ENCODE data around the gene NFATC2. TPM values are rescaled to one million over a fixed set of nuclear protein-coding genes. Genes with fewer than 3 reads are reported as not detected.

Gene NFATC2
- total and polyA plus RNA-seq, 2 of the 4 experiments (the other 2 are of a cell fraction): 0.18 to 0.38 TPM

- no peak for TF ChIP-seq CTCF (conservative IDR thresholded peaks at IDR 0.05; ENCODE audit: low read depth, low read length)
These were observed 119.8 kb downstream of the NFATC2 start (continued) for GRCh38 chr20:51422514-51423289.

GRCh38 chr20:51420805-51421204 is 121.7 kb downstream of the NFATC2 start:
- POLR2A ChIA-PET (ENCODE audit: unreplicated experiment): no interaction called here
- Histone ChIP-seq H2BK20ac (ENCODE audit: low read depth, low read length) (no peak overlapping the region), H4K5ac (ENCODE audit: low read depth, low read length) (no peak overlapping the region), H3K36me3 (ENCODE audit: control insufficient read depth, insufficient read depth, low read length) (no peaks in the 10 kb centered on the region), H3K4ac (ENCODE audit: low read depth, low read length) (no peak overlapping the region), H3K23ac (ENCODE audit: low read depth, low read length) (no peak overlapping the region), H2AK5ac (ENCODE audit: low read depth, low read length) (no peak overlapping the region), H3K14ac (replicated peaks; ENCODE audit: low read depth, low read length) (no peak overlapping the region), H3K9me1 (ENCODE audit: insufficient read depth, low read length) (no peaks in the 10 kb centered on the region), H3K4me1 (ENCODE audit: control insufficient read depth, insufficient read depth, low read length) (peaks cover 2% of the 10 kb centered on the region; the same call in 1 of the 2 replicates), H3K4me2 (ENCODE audit: low read depth, low read length) (no peak overlapping the region), H2AFZ (replicated peaks; ENCODE audit: low read length, poor library complexity) (no peak overlapping the region), H3K9me3 (ENCODE audit: control insufficient read depth, insufficient read depth, low read length) (no peaks in the 10 kb centered on the region), H3K9ac (ENCODE audit: low read depth, low read length) (no peak overlapping the region), H3K56ac (ENCODE audit: extremely low read depth, insufficient read depth, low read length) (no peak overlapping the region), H4K8ac (ENCODE audit: low read depth in 2 of 2, low read length in 2 of 2) (no peak overlapping the region), H3K27ac (ENCODE audit: insufficient read depth, low read length) (no peak overlapping the region), H4K91ac (ENCODE audit: insufficient read depth, low read depth, low read length) (no peak overlapping the region), H4K20me1 (ENCODE audit: insufficient read depth, low read length) (no peaks in the 10 kb centered on the region), H2AK9ac (replicated peaks; ENCODE audit: low read depth, low read length, poor library complexity) (no peak overlapping the region), H2BK15ac (ENCODE audit: low read depth, low read length) (no peak overlapping the region), H3K4me3 (ENCODE audit: insufficient read depth, low read depth, low read length) (no peak overlapping the region), H2BK5ac (ENCODE audit: low read depth, low read length, poor library complexity, severe bottlenecking) (no peak overlapping the region), H3K79me1 (ENCODE audit: low read depth in 1 of 2, low read length in 2 of 2) (no peaks in the 10 kb centered on the region), H3K27me3 (ENCODE audit: control insufficient read depth, insufficient read depth, low read length) (no peaks in the 10 kb centered on the region; the same call in 1 of the 2 replicates), H3K18ac (ENCODE audit: low read depth, low read length) (no peak overlapping the region), H2BK120ac (ENCODE audit: low read depth, low read length) (no peak overlapping the region)
- TF ChIP-seq SMC3 (IDR thresholded peaks at IDR 0.05; ENCODE audit: low read depth, low read length): no peak
- TF ChIP-seq NFE2L2 (IDR thresholded peaks at IDR 0.05; ENCODE audit: low read depth, low read length): no peak
- no peak for TF ChIP-seq POLR2A (IDR thresholded peaks at IDR 0.05; ENCODE audit: low read depth, low read length)
- TF ChIP-seq RCOR1 (IDR thresholded peaks at IDR 0.05; ENCODE audit: insufficient replicate concordance, low read length): no peak
- TF ChIP-seq BHLHE40 (IDR thresholded peaks at IDR 0.05; ENCODE audit: low read depth, low read length): no peak
- no peak for TF ChIP-seq USF2 (IDR thresholded peaks at IDR 0.05; ENCODE audit: low read depth, low read length)
- TF ChIP-seq MAFK (IDR thresholded peaks at IDR 0.05; ENCODE audit: low read depth, low read length): no peak
- CTCF ChIA-PET: no interaction called here
- intact Hi-C loops (cut with micrococcal nuclease): no loop called here
- DNase-seq (no peak), ATAC-seq (ENCODE audit: low read depth) (no peak)
- dilution Hi-C loops (cut with HindIII; ENCODE audit: low sequenced_read_pairs, unreplicated experiment): loop anchor here (25.0 kb wide), 1 partner anchor 166 kb away; no protein-coding TSS in a partner anchor
- in situ Hi-C loops (cut with MboI; ENCODE audit: low sequenced_read_pairs): no loop called here
- no TSS peak for BruUV-seq (replicated peaks)
- no CpG with 5 or more reads among the region's 3 CpGs for WGBS, 2 experiments (ENCODE audit: extremely low coverage in 2 of 2, insufficient read length in 1 of 2)

All from IMR-90 (cell line).